ENCODE data around the gene MAST2. TPM values are rescaled to one million over a fixed set of nuclear protein-coding genes. Genes with fewer than 3 reads are reported as not detected.

MAST2 gene
- total RNA-seq, 1 donor from 2014 or later = 27.6 TPM

- peaks cover 10% of the 10 kb centered on the region for H3K27me3 Mint-ChIP-seq (ENCODE audit: unreplicated experiment)
- DNase-seq (ENCODE audit: low spot score) = peak; percentile 90
- no peaks in the 10 kb centered on the region for H3K4me1 Mint-ChIP-seq (ENCODE audit: unreplicated experiment)
- no peak overlapping the region for H3K27ac Mint-ChIP-seq (ENCODE audit: unreplicated experiment)
- TF ChIP-seq, protein P1, sequence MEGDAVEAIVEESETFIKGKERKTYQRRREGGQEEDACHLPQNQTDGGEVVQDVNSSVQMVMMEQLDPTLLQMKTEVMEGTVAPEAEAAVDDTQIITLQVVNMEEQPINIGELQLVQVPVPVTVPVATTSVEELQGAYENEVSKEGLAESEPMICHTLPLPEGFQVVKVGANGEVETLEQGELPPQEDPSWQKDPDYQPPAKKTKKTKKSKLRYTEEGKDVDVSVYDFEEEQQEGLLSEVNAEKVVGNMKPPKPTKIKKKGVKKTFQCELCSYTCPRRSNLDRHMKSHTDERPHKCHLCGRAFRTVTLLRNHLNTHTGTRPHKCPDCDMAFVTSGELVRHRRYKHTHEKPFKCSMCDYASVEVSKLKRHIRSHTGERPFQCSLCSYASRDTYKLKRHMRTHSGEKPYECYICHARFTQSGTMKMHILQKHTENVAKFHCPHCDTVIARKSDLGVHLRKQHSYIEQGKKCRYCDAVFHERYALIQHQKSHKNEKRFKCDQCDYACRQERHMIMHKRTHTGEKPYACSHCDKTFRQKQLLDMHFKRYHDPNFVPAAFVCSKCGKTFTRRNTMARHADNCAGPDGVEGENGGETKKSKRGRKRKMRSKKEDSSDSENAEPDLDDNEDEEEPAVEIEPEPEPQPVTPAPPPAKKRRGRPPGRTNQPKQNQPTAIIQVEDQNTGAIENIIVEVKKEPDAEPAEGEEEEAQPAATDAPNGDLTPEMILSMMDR (IDR thresholded peaks at IDR 0.05; ENCODE audit: unreplicated experiment) = peak; percentile 93
- H3K4me3 Mint-ChIP-seq (ENCODE audit: unreplicated experiment) = no peak overlapping the region
- peaks cover 12% of the 10 kb centered on the region for H3K36me3 Mint-ChIP-seq (ENCODE audit: low read depth, unreplicated experiment)
- H3K9me3 Mint-ChIP-seq (ENCODE audit: unreplicated experiment) = no peaks in the 10 kb centered on the region
Measured at GRCh38 chr1:46036894-46037839, 233.8 kb downstream of the MAST2 start.

- TF ChIP-seq, protein P1 (IDR thresholded peaks at IDR 0.05; ENCODE audit: unreplicated experiment) = no peak
- Mint-ChIP-seq H3K27me3 (ENCODE audit: unreplicated experiment) (peaks cover 2% of the 10 kb centered on the region), H3K4me3 (ENCODE audit: unreplicated experiment) (no peak overlapping the region), H3K36me3 (ENCODE audit: low read depth, unreplicated experiment) (peaks cover 8% of the 10 kb centered on the region), H3K27ac (ENCODE audit: unreplicated experiment) (no peak overlapping the region), H3K9me3 (ENCODE audit: unreplicated experiment) (no peaks in the 10 kb centered on the region), H3K4me1 (ENCODE audit: unreplicated experiment) (no peaks in the 10 kb centered on the region)
- DNase-seq (ENCODE audit: low spot score) = no peak
Measured at GRCh38 chr1:46039571-46040052, 236.2 kb downstream of the MAST2 start.

DNA sequence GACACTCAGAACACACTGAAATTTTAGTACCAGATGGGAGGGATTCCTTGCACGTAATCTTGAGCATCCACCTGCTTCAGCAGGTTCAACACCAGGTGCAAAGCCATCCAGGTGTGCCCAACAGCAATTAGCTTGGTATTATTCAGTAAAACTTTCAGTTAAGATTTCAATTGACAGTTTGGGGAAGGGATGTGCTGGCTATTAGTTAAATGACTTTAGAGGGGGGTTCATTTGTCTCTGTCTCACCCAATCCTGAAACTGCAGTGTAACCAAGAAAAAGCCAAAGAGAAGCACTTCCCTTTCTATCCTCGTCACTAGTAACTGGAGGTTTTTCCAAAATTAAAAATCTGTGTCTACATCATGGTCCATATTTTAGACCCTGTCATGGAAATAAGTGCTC lies 238.1 kb downstream of the MAST2 start:
- Mint-ChIP-seq H3K4me3 (ENCODE audit: unreplicated experiment) (no peak overlapping the region), H3K9me3 (ENCODE audit: unreplicated experiment) (no peaks in the 10 kb centered on the region), H3K27me3 (ENCODE audit: unreplicated experiment) (no peaks in the 10 kb centered on the region), H3K4me1 (ENCODE audit: unreplicated experiment) (no peaks in the 10 kb centered on the region), H3K27ac (ENCODE audit: unreplicated experiment) (no peak overlapping the region), H3K36me3 (ENCODE audit: low read depth, unreplicated experiment) (peaks cover 12% of the 10 kb centered on the region)
- TF ChIP-seq, protein P1 (IDR thresholded peaks at IDR 0.05; ENCODE audit: unreplicated experiment) = no peak
- DNase-seq (ENCODE audit: low spot score) = no peak

GRCh38 chr1:46041974-46042373 lies 238.6 kb downstream of the MAST2 start:
- TF ChIP-seq, protein P1 (IDR thresholded peaks at IDR 0.05; ENCODE audit: unreplicated experiment) = no peak
- no peak for DNase-seq (ENCODE audit: low spot score)
- Mint-ChIP-seq H3K9me3 (ENCODE audit: unreplicated experiment) (no peaks in the 10 kb centered on the region), H3K4me3 (ENCODE audit: unreplicated experiment) (no peak overlapping the region), H3K27ac (ENCODE audit: unreplicated experiment) (no peak overlapping the region), H3K36me3 (ENCODE audit: low read depth, unreplicated experiment) (peaks cover 12% of the 10 kb centered on the region), H3K27me3 (ENCODE audit: unreplicated experiment) (no peaks in the 10 kb centered on the region), H3K4me1 (ENCODE audit: unreplicated experiment) (no peaks in the 10 kb centered on the region)

GRCh38 chr1:46043458-46044017 lies 240.1 kb downstream of the MAST2 start:
- H3K27me3 Mint-ChIP-seq (ENCODE audit: unreplicated experiment) = no peaks in the 10 kb centered on the region
- no peak overlapping the region for H3K4me3 Mint-ChIP-seq (ENCODE audit: unreplicated experiment)
- H3K4me1 Mint-ChIP-seq (ENCODE audit: unreplicated experiment) = no peaks in the 10 kb centered on the region
- peaks cover 16% of the 10 kb centered on the region for H3K36me3 Mint-ChIP-seq (ENCODE audit: low read depth, unreplicated experiment)
- TF ChIP-seq, protein P1 (IDR thresholded peaks at IDR 0.05; ENCODE audit: unreplicated experiment) = no peak
- no peak overlapping the region for H3K27ac Mint-ChIP-seq (ENCODE audit: unreplicated experiment)
- H3K9me3 Mint-ChIP-seq (ENCODE audit: unreplicated experiment) = no peaks in the 10 kb centered on the region
- DNase-seq (ENCODE audit: low spot score) = no peak
